ENCODE measurements around the gene XXYLT1. TPM values are rescaled to one million over a fixed set of nuclear protein-coding genes. Genes with fewer than 3 reads are reported as not detected.

Gene XXYLT1
- total and polyA plus RNA-seq, 7 donors, result 2.5 to 13.8 (median 11.1) TPM

DNA sequence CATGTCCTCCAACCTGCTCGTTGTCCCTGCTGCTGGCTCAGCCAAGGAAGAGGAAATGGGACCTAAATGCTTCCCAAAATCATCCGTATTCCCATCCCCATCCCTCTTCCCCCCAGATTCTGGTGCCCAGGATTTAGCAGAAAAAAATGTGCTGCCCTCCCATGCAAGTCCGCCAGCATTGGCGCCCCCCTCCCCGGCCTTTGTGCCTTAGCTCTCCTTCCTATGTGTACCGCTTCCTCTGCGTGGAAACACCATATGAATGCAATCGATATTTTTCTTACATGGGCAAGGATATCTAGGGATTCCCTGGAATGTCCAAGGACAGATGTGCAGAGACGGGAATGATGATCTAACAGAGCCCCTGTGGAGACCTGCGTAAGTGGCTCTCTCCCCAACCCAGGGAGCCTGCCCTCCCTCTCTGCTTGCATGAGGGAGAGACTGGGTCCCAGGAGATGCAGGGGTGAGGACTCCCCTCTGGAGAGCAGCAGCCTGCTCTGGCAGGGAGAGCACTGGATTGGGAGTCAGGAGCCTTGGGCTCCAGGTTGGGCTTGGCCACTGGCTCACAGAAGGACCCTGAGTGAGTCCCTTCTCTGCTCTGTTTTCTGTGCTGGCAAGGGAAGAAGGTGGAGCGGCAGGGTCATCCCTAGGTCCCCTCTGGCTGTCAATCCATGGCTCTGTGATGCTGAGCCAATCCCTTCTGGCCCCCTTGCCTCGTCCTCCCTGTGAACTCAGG, 227.2 kb downstream of the XXYLT1 start:
- Histone ChIP-seq H3K4me1 (no peaks in the 10 kb centered on the region), H3K4me3 (no peak overlapping the region), H3K36me3 (no peaks in the 10 kb centered on the region), H3K27me3 (no peaks in the 10 kb centered on the region), H3K9me3 (no peaks in the 10 kb centered on the region), H3K27ac (no peak overlapping the region)
- TF ChIP-seq, protein P1, sequence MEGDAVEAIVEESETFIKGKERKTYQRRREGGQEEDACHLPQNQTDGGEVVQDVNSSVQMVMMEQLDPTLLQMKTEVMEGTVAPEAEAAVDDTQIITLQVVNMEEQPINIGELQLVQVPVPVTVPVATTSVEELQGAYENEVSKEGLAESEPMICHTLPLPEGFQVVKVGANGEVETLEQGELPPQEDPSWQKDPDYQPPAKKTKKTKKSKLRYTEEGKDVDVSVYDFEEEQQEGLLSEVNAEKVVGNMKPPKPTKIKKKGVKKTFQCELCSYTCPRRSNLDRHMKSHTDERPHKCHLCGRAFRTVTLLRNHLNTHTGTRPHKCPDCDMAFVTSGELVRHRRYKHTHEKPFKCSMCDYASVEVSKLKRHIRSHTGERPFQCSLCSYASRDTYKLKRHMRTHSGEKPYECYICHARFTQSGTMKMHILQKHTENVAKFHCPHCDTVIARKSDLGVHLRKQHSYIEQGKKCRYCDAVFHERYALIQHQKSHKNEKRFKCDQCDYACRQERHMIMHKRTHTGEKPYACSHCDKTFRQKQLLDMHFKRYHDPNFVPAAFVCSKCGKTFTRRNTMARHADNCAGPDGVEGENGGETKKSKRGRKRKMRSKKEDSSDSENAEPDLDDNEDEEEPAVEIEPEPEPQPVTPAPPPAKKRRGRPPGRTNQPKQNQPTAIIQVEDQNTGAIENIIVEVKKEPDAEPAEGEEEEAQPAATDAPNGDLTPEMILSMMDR (IDR thresholded peaks at IDR 0.05), result no peak
- TF ChIP-seq EP300 (IDR thresholded peaks at IDR 0.05) (no peak), POLR2AphosphoS5 (IDR thresholded peaks at IDR 0.05) (no peak), POLR2A (IDR thresholded peaks at IDR 0.05) (no peak)
- no peak for DNase-seq
- WGBS, 2 donors, result 80% methylated on average over 12 of the region's 12 CpGs
- intact Hi-C loops (cut with DNase I), result no loop called here

DNA sequence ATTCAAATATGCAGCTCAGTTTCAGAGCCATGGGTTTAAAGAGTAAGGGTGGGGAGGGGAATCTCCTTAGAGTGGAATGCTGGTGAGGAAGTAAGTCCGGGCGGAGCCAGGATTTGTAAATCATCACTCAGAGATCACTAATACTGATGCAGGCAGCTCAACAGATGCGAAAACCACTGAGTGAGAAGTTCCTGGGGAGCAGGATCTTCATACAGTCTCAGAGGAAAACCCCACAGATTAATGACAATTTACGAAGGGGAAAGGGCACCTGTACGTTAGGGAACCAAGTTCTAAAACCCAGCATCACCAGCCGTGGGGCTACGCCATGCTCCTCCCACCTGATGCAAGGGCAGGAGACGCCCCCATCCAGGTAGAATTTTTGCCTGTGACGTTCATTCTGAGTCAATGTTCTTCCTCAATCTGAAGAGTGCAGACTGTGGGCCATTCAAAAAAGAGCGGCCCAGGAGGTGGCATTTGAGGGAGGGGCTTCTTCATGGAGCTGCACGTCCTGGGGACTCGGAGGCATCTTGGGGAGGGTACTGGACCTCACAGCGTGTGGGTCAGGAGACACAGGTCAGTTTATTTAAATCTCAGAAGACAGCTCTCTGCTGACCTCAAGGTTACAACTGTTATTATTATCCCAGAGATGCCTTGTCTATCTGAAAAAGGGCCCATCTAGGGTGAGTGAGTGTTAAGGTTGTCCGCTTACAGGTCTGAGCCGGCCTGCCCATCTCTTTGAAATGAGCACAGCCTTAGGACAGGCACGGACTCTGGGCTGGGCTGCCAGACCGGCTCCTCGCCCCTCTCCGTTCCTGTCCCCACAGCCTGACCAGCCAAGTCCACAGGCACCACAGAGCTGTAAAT, 228.0 kb downstream of the XXYLT1 start:
- no peak overlapping the region for H3K27ac ChIP-seq
- H3K4me3 ChIP-seq, result no peak overlapping the region
- H3K4me1 ChIP-seq, result no peaks in the 10 kb centered on the region
- TF ChIP-seq, protein P1 (IDR thresholded peaks at IDR 0.05), result no peak
- TF ChIP-seq POLR2AphosphoS5 (IDR thresholded peaks at IDR 0.05) (no peak), POLR2A (IDR thresholded peaks at IDR 0.05) (no peak), EP300 (IDR thresholded peaks at IDR 0.05) (no peak)
- DNase-seq, result no peak
- no peaks in the 10 kb centered on the region for H3K36me3 ChIP-seq
- 67 to 71% methylated on average over 19 of the region's 19 CpGs for WGBS, 2 donors
- intact Hi-C loops (cut with DNase I), result no loop called here
- H3K9me3 ChIP-seq, result no peaks in the 10 kb centered on the region
- H3K27me3 ChIP-seq, result no peaks in the 10 kb centered on the region

DNA sequence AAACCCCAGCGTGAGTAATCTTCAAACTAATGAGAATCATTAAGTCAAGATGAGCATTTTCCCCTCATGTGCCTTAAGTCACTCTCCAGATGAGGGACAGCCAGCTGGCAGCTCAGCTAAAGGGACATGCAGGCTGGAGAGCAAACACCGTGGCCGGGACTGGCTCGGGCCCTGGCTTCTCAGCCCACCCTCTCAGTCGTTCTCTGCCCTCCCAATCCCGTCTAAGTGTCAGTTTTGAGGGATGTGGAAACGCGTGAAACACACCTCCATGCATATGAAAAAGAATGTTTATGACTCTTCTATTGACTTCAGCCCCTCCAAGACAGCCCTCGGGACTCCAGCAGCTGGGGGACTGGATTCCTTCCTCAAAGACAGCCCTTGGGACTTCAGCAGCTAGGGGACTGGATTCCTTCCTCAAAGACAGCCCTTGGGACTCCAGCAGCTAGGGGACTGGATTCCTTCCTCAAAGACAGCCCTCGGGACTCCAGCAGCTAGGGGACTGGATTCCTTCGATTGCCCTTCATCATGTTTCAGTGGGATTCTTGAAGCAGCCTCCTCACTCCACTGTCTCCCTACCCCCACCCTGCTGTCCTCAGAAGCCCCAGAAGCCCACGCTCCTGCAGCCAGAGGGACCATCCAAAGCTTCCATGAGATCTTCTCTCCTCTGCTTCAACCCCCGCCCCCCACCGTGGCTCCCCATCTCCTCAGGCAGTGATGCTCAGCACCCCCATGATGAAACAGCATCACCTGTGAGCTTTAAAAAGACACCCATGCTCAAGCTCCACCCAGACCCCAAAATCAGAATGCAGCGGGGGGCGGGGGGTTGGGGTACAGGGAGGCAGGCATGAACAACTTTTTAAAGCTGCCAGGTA, 228.9 kb downstream of the XXYLT1 start:
- intact Hi-C loops (cut with DNase I), result no loop called here
- Histone ChIP-seq H3K4me1 (no peaks in the 10 kb centered on the region), H3K4me3 (no peak overlapping the region), H3K36me3 (no peaks in the 10 kb centered on the region), H3K27ac (no peak overlapping the region), H3K27me3 (no peaks in the 10 kb centered on the region), H3K9me3 (no peaks in the 10 kb centered on the region)
- WGBS, 2 donors, result 77 to 81% methylated on average over 16 of the region's 16 CpGs
- DNase-seq, result no peak
- TF ChIP-seq EP300 (IDR thresholded peaks at IDR 0.05) (no peak), POLR2AphosphoS5 (IDR thresholded peaks at IDR 0.05) (no peak), POLR2A (IDR thresholded peaks at IDR 0.05) (no peak)
- TF ChIP-seq, protein P1 (IDR thresholded peaks at IDR 0.05), result no peak

DNA sequence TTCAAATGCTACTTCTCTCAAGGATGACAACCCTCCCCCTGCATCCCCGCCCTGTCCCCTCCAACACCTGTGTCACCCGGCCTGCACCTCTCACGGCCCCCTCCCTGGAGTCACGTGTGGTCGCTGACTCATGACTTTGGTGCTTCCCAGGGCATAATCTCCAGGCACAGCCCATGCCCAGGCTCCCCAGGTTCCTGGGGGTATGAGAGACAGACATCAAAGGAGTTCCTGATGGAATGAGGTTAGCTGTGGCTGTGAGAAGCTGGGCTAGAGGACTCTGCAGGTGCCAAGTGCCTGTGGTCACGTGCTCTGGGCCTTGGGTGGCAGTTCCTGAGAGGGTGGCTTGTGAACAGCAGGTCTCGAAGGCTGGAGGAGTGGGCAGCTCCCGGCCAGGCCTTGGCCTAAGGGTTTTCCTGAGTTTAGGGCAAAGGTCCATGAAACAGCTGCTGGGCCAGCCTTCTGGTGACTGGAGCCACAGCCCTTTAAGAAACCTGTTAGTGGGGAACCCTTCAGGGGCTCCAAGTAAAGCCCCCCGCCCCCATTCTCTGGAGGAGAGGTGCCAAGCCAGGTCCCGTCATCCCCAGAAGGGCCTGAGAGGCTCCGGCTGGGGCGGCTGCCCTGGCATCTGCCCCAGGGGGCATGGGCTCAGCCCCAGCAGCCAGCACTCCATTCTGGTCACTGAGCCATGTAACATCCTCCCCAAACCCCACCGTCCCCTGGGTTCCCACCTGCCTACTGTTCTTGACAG, 230.0 kb downstream of the XXYLT1 start:
- no peaks in the 10 kb centered on the region for H3K27me3 ChIP-seq
- no peak for DNase-seq
- WGBS, 2 donors, result 76 to 77% methylated on average over 13 of the region's 13 CpGs
- TF ChIP-seq EP300 (IDR thresholded peaks at IDR 0.05) (no peak), POLR2AphosphoS5 (IDR thresholded peaks at IDR 0.05) (no peak), POLR2A (IDR thresholded peaks at IDR 0.05) (no peak)
- TF ChIP-seq, protein P1 (IDR thresholded peaks at IDR 0.05), result no peak
- no peak overlapping the region for H3K4me3 ChIP-seq
- H3K36me3 ChIP-seq, result no peaks in the 10 kb centered on the region
- intact Hi-C loops (cut with DNase I), result no loop called here
- H3K9me3 ChIP-seq, result no peaks in the 10 kb centered on the region
- no peak overlapping the region for H3K27ac ChIP-seq
- no peaks in the 10 kb centered on the region for H3K4me1 ChIP-seq
